Activated gamma-delta T cell (primary cell): Measurements from ENCODE around the gene LMCD1.

Source experiments
- DNase-seq: peaks from one replicate; lab custom pipeline; 2025; lab: John Stamatoyannopoulos, UW

Gene LMCD1

GRCh38 chr3:8484409-8485140 lies 17.0 kb upstream of the LMCD1 start:
- DNase-seq: no peak

GRCh38 chr3:8485141-8485870 lies 16.3 kb upstream of the LMCD1 start:
- no peak for DNase-seq

GRCh38 chr3:8485943-8486342 lies 15.7 kb upstream of the LMCD1 start:
- DNase-seq: no peak

GRCh38 chr3:8486434-8486833 lies 15.2 kb upstream of the LMCD1 start:
- DNase-seq: no peak

- no peak for DNase-seq
Measured at GRCh38 chr3:8486936-8487335, 14.7 kb upstream of the LMCD1 start.

GRCh38 chr3:8488411-8488810 lies 13.2 kb upstream of the LMCD1 start:
- DNase-seq: no peak

GRCh38 chr3:8488877-8489276 lies 12.7 kb upstream of the LMCD1 start:
- DNase-seq: no peak

- DNase-seq: no peak
Measured at GRCh38 chr3:8489278-8489792, 12.3 kb upstream of the LMCD1 start.

GRCh38 chr3:8490079-8490552 lies 11.5 kb upstream of the LMCD1 start:
- DNase-seq: no peak

GRCh38 chr3:8491271-8492144 lies 10.1 kb upstream of the LMCD1 start:
- no peak for DNase-seq

GRCh38 chr3:8492744-8493511 lies 8.7 kb upstream of the LMCD1 start:
- DNase-seq: no peak

- no peak for DNase-seq
Measured at GRCh38 chr3:8493744-8494143, 7.9 kb upstream of the LMCD1 start.

GRCh38 chr3:8494327-8494726 lies 7.3 kb upstream of the LMCD1 start:
- DNase-seq: no peak

- DNase-seq: no peak
Measured at GRCh38 chr3:8497582-8497981, 4.0 kb upstream of the LMCD1 start.

- DNase-seq: no peak
Measured at GRCh38 chr3:8499181-8499611, 2.4 kb upstream of the LMCD1 start.

GRCh38 chr3:8500319-8500988 lies 1.2 kb upstream of the LMCD1 start:
- DNase-seq: no peak

GRCh38 chr3:8500989-8501370 lies 643 bp upstream of the LMCD1 start:
- DNase-seq: no peak

- no peak for DNase-seq
Measured at GRCh38 chr3:8503461-8503860, 1.8 kb downstream of the LMCD1 start.

- DNase-seq: no peak
Measured at GRCh38 chr3:8503871-8504610, 2.4 kb downstream of the LMCD1 start.

- DNase-seq: no peak
Measured at GRCh38 chr3:8504611-8504973, 3.0 kb downstream of the LMCD1 start.
